ENCODE results near the gene CAMSAP1.
"Not testable (repeated sequence)": the region's sequence is repeated elsewhere in the genome, so short reads cannot be mapped to it uniquely, and the experiment has no call there.

GRCh38 chr9:135916227-135916626 is 8.9 kb upstream of the CAMSAP1 start:
- TF ChIP-seq, protein P1, sequence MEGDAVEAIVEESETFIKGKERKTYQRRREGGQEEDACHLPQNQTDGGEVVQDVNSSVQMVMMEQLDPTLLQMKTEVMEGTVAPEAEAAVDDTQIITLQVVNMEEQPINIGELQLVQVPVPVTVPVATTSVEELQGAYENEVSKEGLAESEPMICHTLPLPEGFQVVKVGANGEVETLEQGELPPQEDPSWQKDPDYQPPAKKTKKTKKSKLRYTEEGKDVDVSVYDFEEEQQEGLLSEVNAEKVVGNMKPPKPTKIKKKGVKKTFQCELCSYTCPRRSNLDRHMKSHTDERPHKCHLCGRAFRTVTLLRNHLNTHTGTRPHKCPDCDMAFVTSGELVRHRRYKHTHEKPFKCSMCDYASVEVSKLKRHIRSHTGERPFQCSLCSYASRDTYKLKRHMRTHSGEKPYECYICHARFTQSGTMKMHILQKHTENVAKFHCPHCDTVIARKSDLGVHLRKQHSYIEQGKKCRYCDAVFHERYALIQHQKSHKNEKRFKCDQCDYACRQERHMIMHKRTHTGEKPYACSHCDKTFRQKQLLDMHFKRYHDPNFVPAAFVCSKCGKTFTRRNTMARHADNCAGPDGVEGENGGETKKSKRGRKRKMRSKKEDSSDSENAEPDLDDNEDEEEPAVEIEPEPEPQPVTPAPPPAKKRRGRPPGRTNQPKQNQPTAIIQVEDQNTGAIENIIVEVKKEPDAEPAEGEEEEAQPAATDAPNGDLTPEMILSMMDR (IDR thresholded peaks at IDR 0.05) = not testable (repeated sequence)
- not testable (repeated sequence) for TF ChIP-seq POLR2A (IDR thresholded peaks at IDR 0.05)
